ENCODE data around the gene ME1.

The ME1 gene

DNA sequence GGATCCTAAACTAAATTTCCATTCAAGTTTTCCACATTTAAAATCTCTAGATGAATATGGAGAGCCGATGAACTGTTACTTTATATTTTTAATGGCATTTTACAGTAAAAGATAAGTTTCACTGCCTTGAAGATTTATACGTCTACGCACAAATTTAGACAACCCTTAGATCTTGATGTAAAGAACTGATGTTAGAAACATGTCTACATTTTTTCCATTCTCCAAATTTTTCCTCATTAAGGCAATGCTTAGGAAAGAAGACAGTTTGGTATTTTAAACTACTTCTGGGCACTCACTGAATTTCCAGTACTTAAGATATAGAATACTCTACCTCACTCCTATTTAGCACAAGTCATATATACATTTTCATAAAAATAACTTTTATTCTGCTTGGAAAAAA lies 45.4 kb downstream of the ME1 start:
- no peak for DNase-seq (ENCODE audit: extremely low read depth, low read depth)

DNA sequence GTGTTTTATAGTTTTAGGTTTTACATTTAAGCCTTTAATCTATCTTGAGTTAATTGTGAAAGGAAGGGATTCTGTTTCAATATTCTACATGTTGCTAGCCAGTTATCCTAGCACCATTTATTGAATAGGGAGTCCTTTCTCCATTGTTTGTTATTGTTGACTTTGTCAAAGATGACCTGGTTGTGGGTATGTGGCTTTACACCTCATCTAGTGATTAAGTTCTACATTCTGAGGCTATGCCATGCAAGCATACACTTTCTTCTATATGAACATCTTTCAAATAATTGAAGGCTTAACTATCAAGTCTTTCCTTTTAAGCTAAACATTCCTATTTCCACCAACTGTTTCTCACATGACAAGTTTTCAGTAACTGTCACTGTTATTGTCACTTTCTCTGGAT lies 46.1 kb downstream of the ME1 start:
- no peak for DNase-seq (ENCODE audit: extremely low read depth, low read depth)
- TF ChIP-seq CTCF (IDR thresholded peaks at IDR 0.05; ENCODE audit: low read depth, low read length, missing control alignments) = no peak
- no peak overlapping the region for H3K4me3 ChIP-seq (replicated peaks; ENCODE audit: low read depth, low read length)

More for the DNA sequence above, 45.4 kb downstream of the ME1 start:
- no peak overlapping the region for H3K4me3 ChIP-seq (replicated peaks; ENCODE audit: low read depth, low read length)
- TF ChIP-seq CTCF (IDR thresholded peaks at IDR 0.05; ENCODE audit: low read depth, low read length, missing control alignments) = no peak

DNA sequence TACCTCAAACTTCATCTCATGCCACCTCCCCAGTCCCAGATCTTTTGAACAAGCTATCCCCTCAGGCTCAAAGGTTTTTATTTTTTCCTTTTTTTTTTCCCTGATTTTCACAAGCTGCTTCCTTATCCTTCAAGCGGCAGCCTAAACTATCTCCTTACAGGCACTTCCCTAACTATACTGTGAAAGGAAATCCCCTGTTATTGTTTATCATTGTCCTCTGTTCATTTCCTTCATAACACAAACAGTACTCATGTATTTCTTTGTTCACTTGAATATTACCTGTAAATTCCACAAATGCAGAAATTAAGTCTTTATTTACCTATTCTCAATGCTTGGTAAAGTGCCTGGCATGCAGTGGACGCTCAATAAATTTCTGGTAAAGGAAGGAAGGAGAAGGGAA lies 48.9 kb downstream of the ME1 start:
- no peak for TF ChIP-seq CTCF (IDR thresholded peaks at IDR 0.05; ENCODE audit: low read depth, low read length, missing control alignments)
- H3K4me3 ChIP-seq (replicated peaks; ENCODE audit: low read depth, low read length) = no peak overlapping the region
- DNase-seq (ENCODE audit: extremely low read depth, low read depth) = no peak

GRCh38 chr6:83378621-83379388 lies 52.0 kb downstream of the ME1 start:
- H3K4me3 ChIP-seq (replicated peaks; ENCODE audit: low read depth, low read length) = no peak overlapping the region
- DNase-seq (ENCODE audit: extremely low read depth, low read depth) = peak; percentile 22
- no peak for TF ChIP-seq CTCF (IDR thresholded peaks at IDR 0.05; ENCODE audit: low read depth, low read length, missing control alignments)

DNA sequence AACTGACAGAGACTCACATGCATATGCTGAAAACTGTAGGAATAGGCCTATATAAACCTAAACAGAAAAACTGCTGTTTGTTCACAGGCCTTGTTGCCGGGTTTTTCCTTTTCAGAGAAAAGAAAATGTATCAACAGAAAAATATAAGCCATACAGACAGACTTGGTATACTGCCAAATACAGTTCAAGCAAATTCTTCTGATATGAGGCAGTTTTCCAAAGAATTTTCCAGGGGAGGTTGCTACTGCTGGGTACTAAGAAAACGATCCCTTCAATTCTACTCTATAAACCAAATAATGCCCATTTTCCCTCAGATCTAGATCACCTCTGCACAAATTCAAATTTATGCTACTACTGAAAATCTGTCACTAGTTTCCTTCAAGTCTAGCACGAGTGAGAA lies 59.4 kb downstream of the ME1 start:
- no peak for DNase-seq (ENCODE audit: extremely low read depth, low read depth)
- H3K4me3 ChIP-seq (replicated peaks; ENCODE audit: low read depth, low read length) = no peak overlapping the region
- TF ChIP-seq CTCF (IDR thresholded peaks at IDR 0.05; ENCODE audit: low read depth, low read length, missing control alignments) = no peak

GRCh38 chr6:83370567-83370966 lies 60.3 kb downstream of the ME1 start:
- DNase-seq (ENCODE audit: extremely low read depth, low read depth) = no peak
- no peak overlapping the region for H3K4me3 ChIP-seq (replicated peaks; ENCODE audit: low read depth, low read length)
- TF ChIP-seq CTCF (IDR thresholded peaks at IDR 0.05; ENCODE audit: low read depth, low read length, missing control alignments) = no peak

- no peak for TF ChIP-seq CTCF (IDR thresholded peaks at IDR 0.05; ENCODE audit: low read depth, low read length, missing control alignments)
- H3K4me3 ChIP-seq (replicated peaks; ENCODE audit: low read depth, low read length) = no peak overlapping the region
- no peak for DNase-seq (ENCODE audit: extremely low read depth, low read depth)
Observed at GRCh38 chr6:83369692-83370091, 61.2 kb downstream of the ME1 start.

All from HFF-Myc (cell line).